Neutrophil (primary cell): ENCODE results near the gene SPEM3.

Source experiments
- H3K27ac ChIP-seq: fragments of 200-600 bp; sonication (generic); 2 replicates; pipeline ENCODE4 v1.5.1; 2016; ENCODE audit warnings: mild to moderate bottlenecking, moderate library complexity
- H3K27me3 ChIP-seq: fragments of 200-600 bp; sonication (generic); 2 replicates; pipeline ENCODE4 v1.6.0; 2016; ENCODE audit warnings: mild to moderate bottlenecking
- H3K36me3 ChIP-seq: fragments of 200-600 bp; sonication (generic); 2 replicates; pipeline ENCODE4 v1.5.1; 2017
- H3K4me1 ChIP-seq, 2 experiments: fragments of 200-600 bp in 1 of 2; sonication (generic) in 1 of 2; 1 replicate in 1 of 2; 2 replicates in 1 of 2; pipeline versions ENCODE4 v1.5.1 to v1.6.1; 2013 to 2016; ENCODE audit warnings: low read depth in 1 of 2, low read length in 1 of 2, mild to moderate bottlenecking in 1 of 2, moderate library complexity in 1 of 2; ENCODE audit not compliant: control insufficient read depth in 1 of 2, insufficient read depth in 1 of 2
- H3K4me3 ChIP-seq, 2 experiments: fragments of 200-600 bp in 1 of 2; sonication (generic) in 1 of 2; 1 replicate in 1 of 2; 2 replicates in 1 of 2; pipeline ENCODE4 v1.5.1; 2013 to 2016; ENCODE audit warnings: low read depth in 1 of 2, low read length in 1 of 2, mild to moderate bottlenecking in 1 of 2, moderate library complexity in 1 of 2
- H3K9me3 ChIP-seq: fragments of 200-600 bp; sonication (generic); 2 replicates; pipeline ENCODE4 v1.5.1; 2016
- CTCF ChIP-seq: fragments of 200-600 bp; sonication (generic); IDR thresholded peaks from 2 replicates; pipeline ENCODE4 v1.5.1; 2016; ENCODE audit warnings: antibody characterized with exemption

The SPEM3 gene

GRCh38 chr17:7408863-7409262 is 19.8 kb upstream of the SPEM3 start:
- Histone ChIP-seq H3K4me3 (no peak overlapping the region), H3K27ac (no peak overlapping the region), H3K4me1 (peaks cover 4 to 17% of the 10 kb centered on the region in 2 experiments), H3K36me3 (no peaks in the 10 kb centered on the region), H3K9me3 (no peaks in the 10 kb centered on the region), H3K27me3 (peaks cover 73% of the 10 kb centered on the region)
- no peak for TF ChIP-seq CTCF

GRCh38 chr17:7409716-7410115 is 18.9 kb upstream of the SPEM3 start:
- Histone ChIP-seq H3K27me3 (peaks cover 68% of the 10 kb centered on the region), H3K27ac (no peak overlapping the region), H3K4me1 (peaks cover 4 to 8% of the 10 kb centered on the region in 2 experiments), H3K9me3 (no peaks in the 10 kb centered on the region), H3K36me3 (no peaks in the 10 kb centered on the region), H3K4me3 (no peak overlapping the region)
- TF ChIP-seq CTCF: no peak

DNA sequence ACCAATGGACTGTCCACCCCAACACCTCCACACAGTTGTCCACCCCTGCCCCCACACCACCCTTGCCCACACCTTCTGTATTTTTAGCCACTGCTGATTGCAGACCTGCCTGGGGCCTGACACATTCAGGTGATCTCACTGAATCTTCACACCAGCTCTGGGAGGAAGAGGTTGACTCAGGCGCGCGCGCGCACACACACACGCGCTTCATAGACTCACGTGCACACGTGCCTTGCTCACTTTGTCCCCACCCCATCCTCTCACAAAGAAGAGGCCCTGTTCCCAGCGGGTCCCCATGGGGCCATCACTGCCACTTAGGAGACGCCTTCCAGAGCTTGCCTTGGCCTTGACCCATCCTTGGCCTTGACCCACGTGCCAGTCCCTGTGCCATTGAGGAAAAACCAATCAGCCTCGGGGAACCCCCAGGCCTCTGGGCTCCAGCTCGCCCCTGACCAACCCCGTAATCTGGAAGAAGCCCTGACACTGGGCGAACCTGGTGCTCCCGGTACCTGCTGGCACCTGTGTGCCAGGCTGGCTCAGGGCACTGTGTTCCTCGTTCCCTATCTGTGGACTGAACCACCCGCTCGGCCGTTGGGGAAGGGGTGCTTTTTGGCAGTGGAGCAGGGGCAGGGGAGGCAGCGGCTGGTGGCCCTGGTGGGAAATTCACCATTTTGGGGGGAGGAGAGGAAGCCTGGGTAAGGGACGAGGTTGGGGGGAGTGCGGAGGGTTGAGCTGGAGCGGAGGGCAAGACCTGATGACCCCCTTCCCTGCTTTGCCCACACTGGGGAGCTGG is 17.8 kb upstream of the SPEM3 start:
- no peaks in the 10 kb centered on the region for H3K4me1 ChIP-seq
- no peak for TF ChIP-seq CTCF
- no peak overlapping the region for H3K27ac ChIP-seq
- no peaks in the 10 kb centered on the region for H3K36me3 ChIP-seq
- no peaks in the 10 kb centered on the region for H3K9me3 ChIP-seq
- no peak overlapping the region for H3K4me3 ChIP-seq
- H3K27me3 ChIP-seq: peaks cover 57% of the 10 kb centered on the region

- Histone ChIP-seq H3K9me3 (no peaks in the 10 kb centered on the region), H3K4me1 (no peaks in the 10 kb centered on the region), H3K4me3 (no peak overlapping the region), H3K36me3 (no peaks in the 10 kb centered on the region), H3K27ac (no peak overlapping the region), H3K27me3 (peaks cover 51% of the 10 kb centered on the region)
- no peak for TF ChIP-seq CTCF
Observed at GRCh38 chr17:7411427-7411750, 17.3 kb upstream of the SPEM3 start.

GRCh38 chr17:7413346-7413985 is 15.2 kb upstream of the SPEM3 start:
- peaks cover 30% of the 10 kb centered on the region for H3K27me3 ChIP-seq
- no peaks in the 10 kb centered on the region for H3K4me1 ChIP-seq
- no peak for TF ChIP-seq CTCF
- H3K27ac ChIP-seq: no peak overlapping the region
- no peaks in the 10 kb centered on the region for H3K36me3 ChIP-seq
- H3K9me3 ChIP-seq: no peaks in the 10 kb centered on the region
- H3K4me3 ChIP-seq: no peak overlapping the region
